Duodenal mucosa (tissue), 2 donors: ENCODE results near the gene LTBP4.
"Not testable (repeated sequence)": the region's sequence is repeated elsewhere in the genome, so short reads cannot be mapped to it uniquely, and the experiment has no call there.

ENCODE experiments used
- H3K27ac ChIP-seq: one replicate; pipeline ENCODE4 v1.7.0; 2013; ENCODE audit warnings: low read depth, low read length
- H3K27me3 ChIP-seq, 2 donors: one replicate each; pipeline ENCODE4 v1.7.0; 2013; ENCODE audit warnings: low read length in 2 of 2, control low read depth in 1 of 2; ENCODE audit not compliant: insufficient read depth in 2 of 2, control insufficient read depth in 1 of 2
- H3K36me3 ChIP-seq, 2 donors: one replicate each; pipeline ENCODE4 v1.7.0; 2013; ENCODE audit warnings: low read length in 2 of 2, control low read depth in 1 of 2; ENCODE audit not compliant: insufficient read depth in 2 of 2, control insufficient read depth in 1 of 2
- H3K4me1 ChIP-seq, 2 donors: one replicate each; pipeline ENCODE4 v1.7.0; 2013; ENCODE audit warnings: low read length in 2 of 2, control low read depth in 1 of 2; ENCODE audit not compliant: insufficient read depth in 2 of 2, control insufficient read depth in 1 of 2
- H3K4me3 ChIP-seq, 2 donors: one replicate each; pipeline ENCODE4 v1.7.0; 2013; ENCODE audit warnings: low read length in 2 of 2, low read depth in 1 of 2
- H3K9ac ChIP-seq, 2 donors: one replicate each; pipeline ENCODE4 v1.7.0; 2013; ENCODE audit warnings: low read length in 2 of 2, low read depth in 1 of 2
- H3K9me3 ChIP-seq, 2 donors: one replicate each; pipeline ENCODE4 v1.7.0; 2013; ENCODE audit warnings: low read length in 2 of 2, control low read depth in 1 of 2; ENCODE audit not compliant: control insufficient read depth in 1 of 2

The LTBP4 gene

GRCh38 chr19:40646743-40647254 lies 45.6 kb downstream of the LTBP4 start:
- Histone ChIP-seq H3K4me3 (peak overlapping the region in 1 of 2 donors; percentile 1), H3K27me3 (no peaks in the 10 kb centered on the region), H3K9me3 (no peaks in the 10 kb centered on the region), H3K9ac (no peak overlapping the region), H3K27ac (peak overlapping the region; percentile 13), H3K36me3 (no peaks in the 10 kb centered on the region), H3K4me1 (peaks cover 0 to 3% of the 10 kb centered on the region in 2 donors)

- not testable (repeated sequence) for H3K27me3 ChIP-seq, H3K9me3 ChIP-seq, H3K9ac ChIP-seq, H3K4me3 ChIP-seq, H3K4me1 ChIP-seq, H3K36me3 ChIP-seq, H3K27ac ChIP-seq
These were observed 48.9 kb downstream of the LTBP4 start for GRCh38 chr19:40649903-40650675.

- H3K27ac ChIP-seq = no peak overlapping the region
- H3K4me1 ChIP-seq = peaks cover 0 to 3% of the 10 kb centered on the region in 2 donors
- no peak overlapping the region for H3K4me3 ChIP-seq
- no peak overlapping the region for H3K9ac ChIP-seq
- no peaks in the 10 kb centered on the region for H3K9me3 ChIP-seq
- no peaks in the 10 kb centered on the region for H3K36me3 ChIP-seq
- no peaks in the 10 kb centered on the region for H3K27me3 ChIP-seq
These were observed 49.7 kb downstream of the LTBP4 start for GRCh38 chr19:40650749-40651305.

GRCh38 chr19:40652303-40652702 lies 51.1 kb downstream of the LTBP4 start:
- not testable (repeated sequence) for H3K9ac ChIP-seq, H3K36me3 ChIP-seq, H3K27me3 ChIP-seq, H3K4me1 ChIP-seq, H3K27ac ChIP-seq, H3K4me3 ChIP-seq, H3K9me3 ChIP-seq

- H3K9me3 ChIP-seq, H3K4me3 ChIP-seq, H3K27ac ChIP-seq, H3K9ac ChIP-seq, H3K4me1 ChIP-seq, H3K36me3 ChIP-seq, H3K27me3 ChIP-seq: not testable (repeated sequence)
These were observed 54.5 kb downstream of the LTBP4 start for GRCh38 chr19:40655684-40656083.

- no peak overlapping the region for H3K4me3 ChIP-seq
- H3K27ac ChIP-seq = no peak overlapping the region
- no peaks in the 10 kb centered on the region for H3K4me1 ChIP-seq
- no peaks in the 10 kb centered on the region for H3K9me3 ChIP-seq
- H3K9ac ChIP-seq = no peak overlapping the region
- no peaks in the 10 kb centered on the region for H3K27me3 ChIP-seq
- no peaks in the 10 kb centered on the region for H3K36me3 ChIP-seq
These were observed 56.9 kb downstream of the LTBP4 start for GRCh38 chr19:40658031-40658430.

GRCh38 chr19:40659116-40659515 lies 57.9 kb downstream of the LTBP4 start:
- no peaks in the 10 kb centered on the region for H3K36me3 ChIP-seq
- no peaks in the 10 kb centered on the region for H3K27me3 ChIP-seq
- peaks cover 0 to 7% of the 10 kb centered on the region in 2 donors for H3K4me1 ChIP-seq
- H3K4me3 ChIP-seq = no peak overlapping the region
- H3K9ac ChIP-seq = no peak overlapping the region
- H3K9me3 ChIP-seq = no peaks in the 10 kb centered on the region
- no peak overlapping the region for H3K27ac ChIP-seq

GRCh38 chr19:40659566-40659965 lies 58.4 kb downstream of the LTBP4 start:
- Histone ChIP-seq H3K27ac (no peak overlapping the region), H3K36me3 (no peaks in the 10 kb centered on the region), H3K27me3 (no peaks in the 10 kb centered on the region), H3K9me3 (no peaks in the 10 kb centered on the region), H3K9ac (no peak overlapping the region), H3K4me1 (peaks cover 0 to 7% of the 10 kb centered on the region in 2 donors), H3K4me3 (no peak overlapping the region)

- Histone ChIP-seq H3K36me3 (no peaks in the 10 kb centered on the region), H3K27me3 (no peaks in the 10 kb centered on the region), H3K9ac (no peak overlapping the region), H3K9me3 (no peaks in the 10 kb centered on the region), H3K4me3 (no peak overlapping the region), H3K27ac (no peak overlapping the region), H3K4me1 (peaks cover 0 to 7% of the 10 kb centered on the region in 2 donors)
These were observed 60.4 kb downstream of the LTBP4 start for GRCh38 chr19:40661616-40662015.

GRCh38 chr19:40662925-40663694 lies 61.9 kb downstream of the LTBP4 start:
- H3K9ac ChIP-seq = peak overlapping the region; percentile 48 to 63

More at GRCh38 chr19:40662925-40663694, 61.9 kb downstream of the LTBP4 start:
- Histone ChIP-seq H3K4me3 (peak overlapping the region; percentile 75 to 84), H3K27me3 (no peaks in the 10 kb centered on the region), H3K4me1 (peaks cover 0 to 7% of the 10 kb centered on the region in 2 donors), H3K9me3 (no peaks in the 10 kb centered on the region), H3K27ac (peak overlapping the region; percentile 70), H3K36me3 (peaks cover 0 to 3% of the 10 kb centered on the region in 2 donors)
